H1 (cell line): ENCODE data around the gene LAMC1. TPM values are rescaled to one million over a fixed set of nuclear protein-coding genes. Genes with fewer than 3 reads are reported as not detected.

Experiments used
- CTCF ChIA-PET: fragments of 300-600 bp; sonication (Branson Sonifier 250); formaldehyde crosslinking; loops from one replicate; lab custom pipeline; 2021; ENCODE audit not compliant: partially characterized antibody; lab: Charles Lee
- POLR2A ChIA-PET: fragments of 300-600 bp; sonication (Branson Sonifier 250); formaldehyde crosslinking; loops from one replicate; lab custom pipeline; 2021; ENCODE audit warnings: inconsistent platforms; ENCODE audit not compliant: partially characterized antibody; lab: Charles Lee
- DNase-seq, 2 experiments: peaks; one replicate each; pipeline versions ENCODE4 v3.0.0 to v3.0.0-alpha.2; 2010 to 2022; ENCODE audit warnings: low spot score in 2 of 2, low read depth in 1 of 2, mixed read lengths in 1 of 2
- FAIRE-seq: peaks from 2 replicates; lab custom pipeline; 2011; peaks lifted over from hg19 to GRCh38; lab: Jason Lieb, UNC
- H2AFZ ChIP-seq: 2 replicates; pipeline ENCODE4 v1.8.1; 2012; ENCODE audit warnings: low read length, inconsistent platforms
- H2AK5ac ChIP-seq: 2 replicates; pipeline ENCODE4 v1.6.1; 2013; ENCODE audit warnings: low read depth, low read length
- H2BK120ac ChIP-seq: replicated peaks from 2 replicates; pipeline ENCODE3; 2013; ENCODE audit warnings: low read depth, low read length, inconsistent platforms
- H2BK12ac ChIP-seq: 2 replicates; pipeline ENCODE4 v1.6.1; 2013; ENCODE audit warnings: low read depth, low read length
- H2BK15ac ChIP-seq: 2 replicates; pipeline ENCODE4 v1.6.1; 2013; ENCODE audit warnings: low read length
- H2BK20ac ChIP-seq: 2 replicates; pipeline ENCODE4 v1.6.1; 2013; ENCODE audit warnings: low read length
- H2BK5ac ChIP-seq: 2 replicates; pipeline ENCODE4 v1.6.1; 2013; ENCODE audit warnings: low read depth, low read length
- H3K14ac ChIP-seq: 2 replicates; pipeline ENCODE4 v1.6.1; 2013; ENCODE audit warnings: inconsistent platforms; ENCODE audit not compliant: insufficient read length
- H3K18ac ChIP-seq: 2 replicates; pipeline ENCODE4 v1.6.1; 2013; ENCODE audit warnings: low read length; ENCODE audit errors: extremely low read depth
- H3K23ac ChIP-seq: 2 replicates; pipeline ENCODE4 v1.6.1; 2013; ENCODE audit warnings: inconsistent platforms; ENCODE audit not compliant: insufficient read length
- H3K23me2 ChIP-seq: 2 replicates; pipeline ENCODE4 v1.6.1; 2013; ENCODE audit warnings: low read depth, low read length
- H3K27ac ChIP-seq: 2 replicates; pipeline ENCODE4 v1.6.1; 2011; ENCODE audit warnings: low read depth, low read length, inconsistent platforms
- H3K27me3 ChIP-seq, 4 experiments: replicated peaks in 1 of 4; 1 replicate in 1 of 4; 2 replicates in 3 of 4; pipeline versions ENCODE4 v1.6.1 to v1.8.1; 2011 to 2013; ENCODE audit warnings: low read length in 3 of 4, mild to moderate bottlenecking in 3 of 4, inconsistent platforms in 2 of 4, mixed read lengths in 2 of 4, moderate library complexity in 1 of 4; ENCODE audit not compliant: control insufficient read depth in 3 of 4, insufficient read depth in 3 of 4; ENCODE audit errors: extremely low read depth in 1 of 4
- H3K36me3 ChIP-seq, 4 experiments: 2 replicates each; pipeline versions ENCODE4 v1.6.1 to v1.8.1; 2011 to 2013; ENCODE audit warnings: mild to moderate bottlenecking in 4 of 4, low read length in 3 of 4, moderate library complexity in 2 of 4, control low read depth in 1 of 4, inconsistent platforms in 1 of 4; ENCODE audit not compliant: insufficient read depth in 4 of 4, control insufficient read depth in 2 of 4
- H3K4ac ChIP-seq: replicated peaks from 2 replicates; pipeline ENCODE3; 2013; ENCODE audit warnings: low read length, low read depth, mixed read lengths, inconsistent platforms; ENCODE audit not compliant: insufficient read length
- H3K4me1 ChIP-seq, 4 experiments: replicated peaks in 1 of 4; 1 replicate in 1 of 4; 2 replicates in 3 of 4; pipeline versions ENCODE4 v1.6.1 to v1.8.1; 2011 to 2013; ENCODE audit warnings: low read length in 3 of 4, inconsistent platforms in 2 of 4, mixed read lengths in 1 of 4; ENCODE audit not compliant: insufficient read depth in 4 of 4, control insufficient read depth in 3 of 4
- H3K4me2 ChIP-seq, 2 experiments: 2 replicates each; pipeline versions ENCODE4 v1.6.1 to v1.8.1; 2011 to 2013; ENCODE audit warnings: low read depth in 2 of 2, low read length in 2 of 2, control low read depth in 1 of 2, inconsistent platforms in 1 of 2, mild to moderate bottlenecking in 1 of 2; ENCODE audit not compliant: insufficient read depth in 1 of 2
- H3K4me3 ChIP-seq, 4 experiments: fragments of 200-600, 300-600 bp in 1 of 4; sonication (generic), shearing (Covaris generic), sonication (Bioruptor Twin) in 1 of 4; 2 replicates each; pipeline versions ENCODE4 v1.5.1 to v1.8.1; 2011 to 2016; ENCODE audit warnings: low read length in 4 of 4, low read depth in 3 of 4, control low read depth in 2 of 4, inconsistent platforms in 2 of 4, mild to moderate bottlenecking in 2 of 4, mixed read lengths in 1 of 4, moderate library complexity in 1 of 4; ENCODE audit not compliant: insufficient read depth in 2 of 4; ENCODE audit errors: extremely low read depth in 1 of 4
- H3K56ac ChIP-seq: replicated peaks from 2 replicates; pipeline ENCODE3; 2013; ENCODE audit warnings: low read depth, mild to moderate bottlenecking, mixed read lengths, low read length, inconsistent platforms; ENCODE audit not compliant: insufficient read length
- H3K79me1 ChIP-seq: 2 replicates; pipeline ENCODE4 v1.6.1; 2013; ENCODE audit warnings: low read depth, low read length, control low read depth
- H3K79me2 ChIP-seq, 2 experiments: 2 replicates each; pipeline versions ENCODE4 v1.6.1 to v1.8.1; 2012 to 2013; ENCODE audit warnings: low read length in 2 of 2, mild to moderate bottlenecking in 2 of 2, inconsistent platforms in 1 of 2; ENCODE audit not compliant: insufficient read depth in 2 of 2, control insufficient read depth in 1 of 2
- H3K9ac ChIP-seq, 4 experiments: replicated peaks in 1 of 4; 1 replicate in 1 of 4; 2 replicates in 3 of 4; pipeline versions ENCODE4 v1.6.1 to v1.8.1; 2011 to 2013; ENCODE audit warnings: low read depth in 3 of 4, low read length in 3 of 4, control low read depth in 2 of 4, mild to moderate bottlenecking in 2 of 4, moderate library complexity in 2 of 4, inconsistent platforms in 1 of 4; ENCODE audit errors: extremely low read depth in 1 of 4
- H3K9me3 ChIP-seq, 2 experiments: 2 replicates each; pipeline versions ENCODE4 v1.6.1 to v1.8.1; 2012 to 2013; ENCODE audit warnings: mild to moderate bottlenecking in 2 of 2, moderate library complexity in 2 of 2, control low read depth in 1 of 2, inconsistent platforms in 1 of 2, low read depth in 1 of 2, low read length in 1 of 2, mixed read lengths in 1 of 2; ENCODE audit not compliant: insufficient read depth in 2 of 2
- H4K20me1 ChIP-seq, 2 experiments: replicated peaks in 1 of 2; 2 replicates each; pipeline versions ENCODE3 to v1.8.1; 2011 to 2013; ENCODE audit warnings: inconsistent platforms in 2 of 2, low read length in 2 of 2, mild to moderate bottlenecking in 1 of 2; ENCODE audit not compliant: insufficient read depth in 2 of 2, control insufficient read depth in 1 of 2
- H4K5ac ChIP-seq: 2 replicates; pipeline ENCODE4 v1.6.1; 2013; ENCODE audit warnings: low read length, low read depth, mixed read lengths, inconsistent platforms; ENCODE audit not compliant: insufficient read length
- H4K8ac ChIP-seq: 2 replicates; pipeline ENCODE4 v1.8.0; 2013; ENCODE audit warnings: mild to moderate bottlenecking, moderate library complexity, low read length, inconsistent platforms; ENCODE audit not compliant: insufficient read depth; ENCODE audit errors: extremely low read depth
- H4K91ac ChIP-seq: replicated peaks from 2 replicates; pipeline ENCODE3; 2013; ENCODE audit warnings: low read length, mixed read lengths, inconsistent platforms; ENCODE audit not compliant: insufficient read length
- CHD1 ChIP-seq: IDR thresholded peaks from 2 replicates; pipeline ENCODE4 v1.6.1; 2012; ENCODE audit warnings: low read depth, low read length, improper control_type of control experiment
- CTBP2 ChIP-seq: IDR thresholded peaks from 2 replicates; pipeline ENCODE4 v1.7.0; 2011; ENCODE audit warnings: borderline replicate concordance, mild to moderate bottlenecking, moderate library complexity, mixed read lengths, low read length; ENCODE audit not compliant: insufficient read depth, insufficient read length
- EP300 ChIP-seq, 2 experiments: IDR thresholded peaks; 1 replicate in 1 of 2; 2 replicates in 1 of 2; pipeline ENCODE4 v1.6.1; 2011 to 2012; ENCODE audit warnings: low read depth in 2 of 2, low read length in 2 of 2, mild to moderate bottlenecking in 2 of 2, borderline replicate concordance in 1 of 2, inconsistent platforms in 1 of 2, moderate library complexity in 1 of 2
- KDM4A ChIP-seq: IDR thresholded peaks from one replicate; pipeline ENCODE4 v1.7.1; 2012; ENCODE audit warnings: low read depth, mild to moderate bottlenecking, moderate library complexity, low read length, inconsistent platforms; ENCODE audit not compliant: severe bottlenecking
- KDM5A ChIP-seq: fragments of 200-600 bp; IDR thresholded peaks from 2 replicates; pipeline ENCODE4 v1.7.1; 2012; ENCODE audit warnings: mild to moderate bottlenecking, low read length, inconsistent platforms, mixed read lengths
- MAX ChIP-seq: IDR thresholded peaks from 2 replicates; pipeline ENCODE4 v1.6.1; 2012; ENCODE audit warnings: inconsistent platforms
- PHF8 ChIP-seq: fragments of 200-600 bp; sonication (generic); conservative IDR thresholded peaks from 2 replicates; pipeline ENCODE4 v1.7.1; 2012; ENCODE audit warnings: low read depth, mild to moderate bottlenecking, inconsistent platforms, low read length, moderate library complexity
- POLR2AphosphoS5 ChIP-seq: IDR thresholded peaks from 2 replicates; pipeline ENCODE4 v1.6.1; 2011; ENCODE audit warnings: low read depth, low read length
- POU5F1 ChIP-seq: IDR thresholded peaks from 2 replicates; pipeline ENCODE4 v1.6.1; 2011; ENCODE audit warnings: low read depth, mild to moderate bottlenecking, low read length, moderate library complexity
- RBBP5 ChIP-seq: IDR thresholded peaks from 2 replicates; pipeline ENCODE4 v1.7.1; 2012; ENCODE audit warnings: low read depth, mild to moderate bottlenecking, inconsistent platforms, low read length, moderate library complexity, borderline replicate concordance
- SUZ12 ChIP-seq: fragments of 200-600 bp; sonication (generic); IDR thresholded peaks from 2 replicates; pipeline ENCODE4 v1.6.1; 2012; ENCODE audit warnings: mild to moderate bottlenecking, inconsistent platforms, low read length, moderate library complexity, mixed read lengths
- TAF1 ChIP-seq: IDR thresholded peaks from 2 replicates; pipeline ENCODE4 v1.6.1; 2011; ENCODE audit warnings: mild to moderate bottlenecking, low read depth, low read length
- TAF7 ChIP-seq: optimal IDR thresholded peaks from 2 replicates; pipeline ENCODE3; 2011; ENCODE audit warnings: low read depth, mild to moderate bottlenecking, inconsistent platforms, low read length, moderate library complexity, borderline replicate concordance
- ZNF274 ChIP-seq: IDR thresholded peaks from 2 replicates; pipeline ENCODE4 v1.7.0; 2012; ENCODE audit warnings: low read length, borderline replicate concordance; ENCODE audit errors: extremely low read depth
- WGBS, 2 experiments: shearing (Covaris generic) in 1 of 2; methylation state at CpG; one replicate each; pipeline versions ENCODE4 v1.1.6 to v1.1.7; 2013 to 2015; ENCODE audit warnings: low lambda C conversion rate in 2 of 2, mixed read lengths in 2 of 2, inconsistent platforms in 1 of 2, low coverage in 1 of 2, missing lambda C conversion rate in 1 of 2; ENCODE audit not compliant: insufficient replicate concordance in 2 of 2, insufficient coverage in 1 of 2, insufficient read length in 1 of 2; ENCODE audit errors: extremely low coverage in 1 of 2, missing lambda C conversion rate in 1 of 2; 5-methylcytosine and 5-hydroxymethylcytosine counted together
- polyA plus RNA-seq, 7 experiments: library from polyadenylated mRNA; depleted of rRNA in 3 of 7; stranded (reverse) in 5 of 7; unstranded in 2 of 7; fragments of >200 nt in 5 of 7; fragments of 200-250 nt in 2 of 7; gene quantifications; 1 replicate in 5 of 7; 2 replicates in 1 of 7; 4 replicates in 1 of 7; pipeline versions ENCODE4 v1.2.1 to v1.2.3, GENCODE V29; 2011 to 2013; ENCODE audit warnings: missing spikeins in 2 of 7, mixed read lengths in 2 of 7
- total RNA-seq: library from RNA; stranded (reverse); fragmentation: NEBNext Ultra II Directional; extraction: Animal tissue kit (Norgen Biotek cat#: 25700); gene quantifications from 2 replicates; pipeline ENCODE4 v1.2.1, GENCODE V29; 2021

LAMC1 gene
- total and polyA plus RNA-seq, 2 of the 8 experiments (the other 6 are each of a cell fraction or from before 2014, with no cell fraction given): 47.6 to 90.3 TPM

- POLR2A ChIA-PET: interaction anchor here (0.6 kb wide), 1 partner anchor 22 kb away, joined by 3 read pairs; no protein-coding TSS in a partner anchor
- H2BK5ac ChIP-seq: no peak overlapping the region
- no peak overlapping the region for H2BK12ac ChIP-seq
- no peaks in the 10 kb centered on the region for H3K27me3 ChIP-seq
- no peak overlapping the region for H3K23ac ChIP-seq
- H2BK120ac ChIP-seq: no peak overlapping the region
- H3K79me2 ChIP-seq: no peaks in the 10 kb centered on the region
- H3K36me3 ChIP-seq: peaks cover 0 to 11% (median 6%) of the 10 kb centered on the region in 4 experiments; a peak in 5 of 8 replicates
- no peak overlapping the region for H3K4me3 ChIP-seq
- no peaks in the 10 kb centered on the region for H4K20me1 ChIP-seq
- H2AFZ ChIP-seq: no peak overlapping the region
- H3K4me1 ChIP-seq: no peaks in the 10 kb centered on the region
- no peak overlapping the region for H3K27ac ChIP-seq
- no peak for FAIRE-seq
- WGBS, 2 experiments: 96% methylated on average over 3 of the region's 3 CpGs; no CpG with 5 or more reads in 1 of the 2 experiments
- H3K4me2 ChIP-seq: no peak overlapping the region
- H2BK15ac ChIP-seq: no peak overlapping the region
- H3K9ac ChIP-seq: no peak overlapping the region
- H3K23me2 ChIP-seq: peaks cover 5% of the 10 kb centered on the region; the same call in 1 of the 2 replicates
- no peak overlapping the region for H3K18ac ChIP-seq
- H2BK20ac ChIP-seq: no peak overlapping the region
- H4K5ac ChIP-seq: no peak overlapping the region
- no peak overlapping the region for H2AK5ac ChIP-seq
- no peak overlapping the region for H3K14ac ChIP-seq
- no peak overlapping the region for H3K4ac ChIP-seq
- no peak overlapping the region for H3K56ac ChIP-seq
- DNase-seq: no peak
- CTCF ChIA-PET: interaction anchor here (0.5 to 2.2 kb wide), 6 partner anchors 12 to 182 kb away, joined by 3 to 5 read pairs (median 3); no protein-coding TSS in a partner anchor
- no peaks in the 10 kb centered on the region for H3K79me1 ChIP-seq
- no peak overlapping the region for H4K8ac ChIP-seq
- no peak overlapping the region for H4K91ac ChIP-seq
- H3K9me3 ChIP-seq: no peaks in the 10 kb centered on the region
- TF ChIP-seq KDM4A (no peak), CHD1 (no peak), SUZ12 (no peak), POU5F1 (no peak), MAX (no peak), TAF1 (no peak), EP300 (IDR thresholded peaks at IDR 0.05; ENCODE audit: borderline replicate concordance in 1 of 2, low read depth in 2 of 2, low read length in 2 of 2) (no peak), RBBP5 (no peak), ZNF274 (no peak), TAF7 (no peak), CTBP2 (no peak), POLR2AphosphoS5 (no peak), KDM5A (no peak), PHF8 (no peak)
Measured at GRCh38 chr1:183144752-183145151, 121.5 kb downstream of the LAMC1 start.
